Measurements from ENCODE around the gene ASCC2.

Gene ASCC2

DNA sequence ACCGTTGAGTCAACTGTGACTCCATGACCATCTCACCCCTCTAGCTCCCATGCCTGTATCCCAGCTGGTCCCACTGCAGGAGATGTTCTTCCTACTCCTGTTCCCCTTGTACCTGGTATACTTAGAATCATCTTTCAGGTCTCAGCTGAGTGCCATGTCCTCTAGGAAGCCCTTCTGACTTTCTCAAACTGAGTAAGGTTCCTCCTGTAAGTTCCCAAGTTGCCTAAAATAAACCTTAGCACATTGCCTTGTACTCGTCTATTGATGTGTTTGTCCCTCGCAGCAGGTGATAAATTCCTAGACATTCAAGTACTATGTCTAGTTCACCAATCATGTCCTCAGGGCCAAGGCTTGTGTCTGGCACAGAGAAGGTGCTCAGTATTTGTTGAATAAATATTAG lies 18.4 kb upstream of the ASCC2 start:
- H3K27ac ChIP-seq, result no peak overlapping the region
- no peak for TF ChIP-seq CTCF (IDR thresholded peaks at IDR 0.05)
- H3K4me2 ChIP-seq (ENCODE audit: low read length), result no peak overlapping the region
- H3K4me3 ChIP-seq (ENCODE audit: low read depth, low read length), result no peak overlapping the region
- no peak overlapping the region for H2AFZ ChIP-seq
- no peaks in the 10 kb centered on the region for H3K27me3 ChIP-seq (ENCODE audit: control insufficient read depth, insufficient read depth, low read length)
- H3K9me3 ChIP-seq (ENCODE audit: control insufficient read depth, low read length), result no peaks in the 10 kb centered on the region
- no peaks in the 10 kb centered on the region for H3K36me3 ChIP-seq (ENCODE audit: control insufficient read depth, insufficient read depth, low read length)
- no peak overlapping the region for H3K9ac ChIP-seq
- no peaks in the 10 kb centered on the region for H3K79me2 ChIP-seq
- no peaks in the 10 kb centered on the region for H3K4me1 ChIP-seq

DNA sequence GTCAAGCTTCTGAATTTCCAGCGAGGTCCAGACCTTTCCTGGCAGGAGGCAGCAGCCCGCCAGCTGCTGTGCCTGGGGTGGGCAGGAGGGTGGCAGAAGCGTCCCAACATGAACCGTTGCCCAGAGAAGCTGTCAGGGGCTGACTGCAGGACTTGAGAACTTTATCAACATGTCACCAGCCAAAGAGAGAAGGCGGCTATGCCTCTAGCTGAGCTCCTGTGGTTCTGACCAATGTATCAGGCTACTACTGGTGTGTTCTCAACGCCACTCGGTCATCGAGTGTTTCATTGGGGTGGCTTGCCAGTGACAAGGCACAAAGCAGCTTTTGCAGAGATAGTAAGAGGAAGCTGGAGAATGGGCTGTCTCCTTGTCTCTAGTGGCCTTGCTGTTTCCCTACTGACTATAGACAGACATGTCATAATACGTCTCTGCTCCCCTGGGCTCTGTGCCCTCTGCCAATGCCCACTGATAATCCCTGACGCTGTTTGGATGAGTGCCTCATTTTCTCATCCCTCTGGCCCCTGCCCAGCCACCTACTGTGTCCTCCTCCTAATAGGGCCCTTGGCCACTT lies 17.6 kb upstream of the ASCC2 start:
- Histone ChIP-seq H3K9ac (no peak overlapping the region), H3K4me3 (ENCODE audit: low read depth, low read length) (no peak overlapping the region), H3K27ac (no peak overlapping the region)

DNA sequence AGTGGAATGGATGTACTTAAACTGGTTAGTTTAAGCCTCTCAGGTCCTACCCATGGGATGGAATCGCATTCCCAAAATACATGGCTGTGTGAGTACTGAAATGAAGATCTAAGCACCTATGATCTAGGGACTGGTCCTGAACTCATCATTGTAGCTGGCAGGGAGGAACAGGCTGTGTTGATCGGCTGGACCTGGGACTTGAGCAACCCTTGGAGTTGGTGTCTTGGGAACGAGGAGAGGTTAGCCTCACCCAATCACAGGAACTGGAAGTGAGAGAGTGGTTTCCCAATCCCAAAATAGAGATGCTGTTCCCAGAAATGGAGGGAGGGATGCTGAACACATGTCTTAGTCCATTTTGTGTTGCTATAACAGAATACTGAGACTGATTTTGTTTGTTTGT lies 16.4 kb upstream of the ASCC2 start:
- no peaks in the 10 kb centered on the region for H3K36me3 ChIP-seq (ENCODE audit: control insufficient read depth, insufficient read depth, low read length)
- no peak overlapping the region for H3K4me2 ChIP-seq (ENCODE audit: low read length)
- no peaks in the 10 kb centered on the region for H3K79me2 ChIP-seq
- TF ChIP-seq CTCF (IDR thresholded peaks at IDR 0.05), result no peak
- no peak overlapping the region for H3K9ac ChIP-seq
- no peak overlapping the region for H3K4me3 ChIP-seq (ENCODE audit: low read depth, low read length)
- H3K9me3 ChIP-seq (ENCODE audit: control insufficient read depth, low read length), result no peaks in the 10 kb centered on the region
- no peaks in the 10 kb centered on the region for H3K27me3 ChIP-seq (ENCODE audit: control insufficient read depth, insufficient read depth, low read length)
- no peak overlapping the region for H2AFZ ChIP-seq
- no peaks in the 10 kb centered on the region for H3K4me1 ChIP-seq
- H3K27ac ChIP-seq, result no peak overlapping the region

More for the DNA sequence above, 17.6 kb upstream of the ASCC2 start:
- Histone ChIP-seq H3K27me3 (ENCODE audit: control insufficient read depth, insufficient read depth, low read length) (no peaks in the 10 kb centered on the region), H2AFZ (no peak overlapping the region), H3K4me1 (no peaks in the 10 kb centered on the region), H3K36me3 (ENCODE audit: control insufficient read depth, insufficient read depth, low read length) (no peaks in the 10 kb centered on the region), H3K79me2 (no peaks in the 10 kb centered on the region), H3K9me3 (ENCODE audit: control insufficient read depth, low read length) (no peaks in the 10 kb centered on the region), H3K4me2 (ENCODE audit: low read length) (no peak overlapping the region)
- no peak for TF ChIP-seq CTCF (IDR thresholded peaks at IDR 0.05)

DNA sequence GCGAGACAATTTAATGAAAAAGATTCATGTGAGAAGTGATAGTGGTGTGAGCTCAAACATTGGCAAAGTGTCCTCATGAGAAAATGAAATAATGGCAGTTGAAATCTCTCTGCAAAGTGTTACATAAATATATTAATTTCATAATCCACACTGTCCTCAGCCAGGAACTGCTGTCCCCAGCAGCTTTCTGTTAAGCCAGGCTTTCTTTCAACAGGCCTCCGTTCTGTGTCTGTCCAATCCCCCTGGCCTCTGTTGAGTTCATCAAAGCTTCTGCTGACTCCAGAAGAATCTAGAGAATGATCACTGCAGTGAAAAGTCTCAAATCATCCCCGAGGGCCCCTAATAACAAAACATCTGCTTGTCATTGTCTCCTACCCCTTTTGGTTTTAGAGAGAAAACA lies 10.0 kb upstream of the ASCC2 start:
- no peak overlapping the region for H3K4me2 ChIP-seq (ENCODE audit: low read length)
- H3K9ac ChIP-seq, result no peak overlapping the region
- H2AFZ ChIP-seq, result no peak overlapping the region
- no peaks in the 10 kb centered on the region for H3K9me3 ChIP-seq (ENCODE audit: control insufficient read depth, low read length)
- H3K4me1 ChIP-seq, result no peaks in the 10 kb centered on the region
- no peak overlapping the region for H3K4me3 ChIP-seq (ENCODE audit: low read depth, low read length)
- no peaks in the 10 kb centered on the region for H3K36me3 ChIP-seq (ENCODE audit: control insufficient read depth, insufficient read depth, low read length)
- no peaks in the 10 kb centered on the region for H3K27me3 ChIP-seq (ENCODE audit: control insufficient read depth, insufficient read depth, low read length)
- no peaks in the 10 kb centered on the region for H3K79me2 ChIP-seq
- no peak for TF ChIP-seq CTCF (IDR thresholded peaks at IDR 0.05)
- H3K27ac ChIP-seq, result no peak overlapping the region

DNA sequence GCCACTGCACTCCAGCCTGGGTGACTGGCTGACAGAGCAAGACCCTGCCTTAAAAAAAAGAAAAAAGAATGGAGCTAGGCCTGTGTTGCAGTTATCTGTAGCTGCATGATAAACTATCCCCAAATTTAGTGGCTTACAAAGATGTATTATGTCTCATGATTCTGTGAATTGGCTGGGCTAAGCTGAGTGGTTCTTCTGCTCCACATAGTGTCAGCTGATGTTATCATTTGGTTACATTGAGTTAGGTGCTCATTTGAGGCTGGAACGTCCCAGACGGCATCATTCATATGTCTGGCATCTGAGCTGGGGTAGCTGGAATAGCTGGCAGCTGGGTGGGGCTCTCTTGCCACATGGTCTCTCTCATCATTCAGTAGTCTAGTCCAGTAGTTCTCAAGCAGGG lies 8.2 kb upstream of the ASCC2 start:
- no peak overlapping the region for H3K27ac ChIP-seq
- H3K79me2 ChIP-seq, result no peaks in the 10 kb centered on the region
- H3K36me3 ChIP-seq (ENCODE audit: control insufficient read depth, insufficient read depth, low read length), result no peaks in the 10 kb centered on the region
- H3K4me1 ChIP-seq, result no peaks in the 10 kb centered on the region
- H3K9me3 ChIP-seq (ENCODE audit: control insufficient read depth, low read length), result no peaks in the 10 kb centered on the region
- no peak overlapping the region for H3K4me2 ChIP-seq (ENCODE audit: low read length)
- H2AFZ ChIP-seq, result no peak overlapping the region
- H3K9ac ChIP-seq, result no peak overlapping the region
- no peak for TF ChIP-seq CTCF (IDR thresholded peaks at IDR 0.05)
- H3K4me3 ChIP-seq (ENCODE audit: low read depth, low read length), result no peak overlapping the region
- no peaks in the 10 kb centered on the region for H3K27me3 ChIP-seq (ENCODE audit: control insufficient read depth, insufficient read depth, low read length)
